Ishikawa (cell line): ENCODE measurements around the gene KRT7.

Experiments used
- CEBPB ChIP-seq: IDR thresholded peaks from 2 replicates; pipeline ENCODE4 v1.6.1; 2012
- EP300 ChIP-seq: IDR thresholded peaks from 2 replicates; pipeline ENCODE4 v1.6.1; 2012; ENCODE audit warnings: borderline replicate concordance
- FOXM1 ChIP-seq: IDR thresholded peaks from 2 replicates; pipeline ENCODE4 v1.6.1; 2012; ENCODE audit warnings: low read depth, borderline replicate concordance
- NFIC ChIP-seq: IDR thresholded peaks from 2 replicates; pipeline ENCODE4 v1.6.1; 2012
- RAD21 ChIP-seq: IDR thresholded peaks from 2 replicates; pipeline ENCODE4 v1.6.1; 2012; ENCODE audit warnings: low read depth
- TCF12 ChIP-seq: IDR thresholded peaks from 2 replicates; pipeline ENCODE4 v1.6.1; 2012; ENCODE audit warnings: low read depth
- YY1 ChIP-seq: IDR thresholded peaks from 2 replicates; pipeline ENCODE4 v1.6.1; 2012; ENCODE audit warnings: low read depth
- ZBTB7A ChIP-seq: IDR thresholded peaks from 2 replicates; pipeline ENCODE4 v1.6.1; 2012; ENCODE audit warnings: low read depth
- TF ChIP-seq, protein P1 (sequence below): IDR thresholded peaks from 2 replicates; pipeline ENCODE4 v1.6.1; 2012; ENCODE audit warnings: low read depth, mild to moderate bottlenecking

DNA sequence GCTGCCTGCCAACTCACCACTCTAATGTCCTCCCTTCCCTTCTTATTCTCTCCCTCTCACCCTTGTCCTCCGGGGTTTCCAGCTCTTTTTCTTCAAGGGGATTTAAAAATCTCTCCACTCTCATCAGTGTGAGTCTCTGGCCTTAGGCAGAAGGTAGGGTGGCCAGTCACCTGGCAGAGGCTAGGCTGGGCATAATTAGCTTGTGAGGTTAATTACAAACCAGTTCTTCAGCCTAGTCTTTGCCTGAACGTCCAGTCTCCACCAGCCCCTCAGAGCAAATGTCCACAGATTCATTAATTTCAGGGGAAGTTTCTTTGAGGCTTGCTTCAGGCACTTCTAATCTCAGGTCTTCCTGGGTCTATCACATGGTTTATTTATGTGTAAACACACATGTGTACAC, 6.7 kb downstream of the KRT7 start:
- TF ChIP-seq EP300 (no peak), YY1 (no peak), NFIC (no peak), RAD21 (no peak), ZBTB7A (no peak), FOXM1 (no peak), TCF12 (no peak), CEBPB (no peak)
- TF ChIP-seq, protein P1, sequence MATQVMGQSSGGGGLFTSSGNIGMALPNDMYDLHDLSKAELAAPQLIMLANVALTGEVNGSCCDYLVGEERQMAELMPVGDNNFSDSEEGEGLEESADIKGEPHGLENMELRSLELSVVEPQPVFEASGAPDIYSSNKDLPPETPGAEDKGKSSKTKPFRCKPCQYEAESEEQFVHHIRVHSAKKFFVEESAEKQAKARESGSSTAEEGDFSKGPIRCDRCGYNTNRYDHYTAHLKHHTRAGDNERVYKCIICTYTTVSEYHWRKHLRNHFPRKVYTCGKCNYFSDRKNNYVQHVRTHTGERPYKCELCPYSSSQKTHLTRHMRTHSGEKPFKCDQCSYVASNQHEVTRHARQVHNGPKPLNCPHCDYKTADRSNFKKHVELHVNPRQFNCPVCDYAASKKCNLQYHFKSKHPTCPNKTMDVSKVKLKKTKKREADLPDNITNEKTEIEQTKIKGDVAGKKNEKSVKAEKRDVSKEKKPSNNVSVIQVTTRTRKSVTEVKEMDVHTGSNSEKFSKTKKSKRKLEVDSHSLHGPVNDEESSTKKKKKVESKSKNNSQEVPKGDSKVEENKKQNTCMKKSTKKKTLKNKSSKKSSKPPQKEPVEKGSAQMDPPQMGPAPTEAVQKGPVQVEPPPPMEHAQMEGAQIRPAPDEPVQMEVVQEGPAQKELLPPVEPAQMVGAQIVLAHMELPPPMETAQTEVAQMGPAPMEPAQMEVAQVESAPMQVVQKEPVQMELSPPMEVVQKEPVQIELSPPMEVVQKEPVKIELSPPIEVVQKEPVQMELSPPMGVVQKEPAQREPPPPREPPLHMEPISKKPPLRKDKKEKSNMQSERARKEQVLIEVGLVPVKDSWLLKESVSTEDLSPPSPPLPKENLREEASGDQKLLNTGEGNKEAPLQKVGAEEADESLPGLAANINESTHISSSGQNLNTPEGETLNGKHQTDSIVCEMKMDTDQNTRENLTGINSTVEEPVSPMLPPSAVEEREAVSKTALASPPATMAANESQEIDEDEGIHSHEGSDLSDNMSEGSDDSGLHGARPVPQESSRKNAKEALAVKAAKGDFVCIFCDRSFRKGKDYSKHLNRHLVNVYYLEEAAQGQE = no peak
